ENCODE results near the gene MSI2. TPM values are rescaled to one million over a fixed set of nuclear protein-coding genes. Genes with fewer than 3 reads are reported as not detected.

The MSI2 gene
- total RNA-seq, 1 donor from 2014 or later = 21.1 TPM

DNA sequence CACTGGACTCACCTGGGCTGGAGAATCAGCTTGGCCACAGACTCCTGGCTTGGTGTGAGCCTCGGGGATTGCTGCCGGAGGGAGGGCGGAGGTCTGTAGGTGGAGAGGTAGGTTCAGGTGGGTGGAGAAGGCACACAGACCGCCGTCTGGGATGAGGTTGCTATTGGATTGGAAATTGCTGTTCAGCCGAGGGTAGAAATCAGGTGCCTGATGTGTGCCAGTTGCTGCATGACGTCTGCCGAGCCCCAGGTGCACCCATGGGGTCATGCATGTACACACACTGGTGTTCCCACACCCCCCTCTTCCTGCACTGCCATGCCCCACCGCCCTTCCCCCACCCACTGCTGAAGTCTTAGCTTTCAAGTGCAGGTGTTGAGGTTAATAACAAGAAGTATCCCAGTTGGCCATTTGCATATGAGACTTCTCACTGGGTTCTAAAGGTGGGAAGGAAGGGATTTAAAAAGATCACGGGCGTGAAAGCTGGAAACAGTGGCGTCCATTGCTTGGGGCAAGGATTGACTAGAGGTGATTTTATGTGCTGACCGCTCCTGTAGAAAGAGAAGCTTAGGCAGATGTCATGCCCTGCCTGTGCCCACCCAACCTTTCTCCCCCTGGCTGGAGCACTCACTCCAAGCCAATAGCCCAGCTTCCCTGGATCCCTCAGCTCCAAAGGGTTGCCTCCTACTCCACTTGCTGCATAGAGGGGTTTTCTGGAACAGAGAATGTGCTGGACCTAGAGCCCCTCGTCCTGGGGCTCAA lies 295.2 kb downstream of the MSI2 start:
- no peaks in the 10 kb centered on the region for H3K36me3 ChIP-seq (ENCODE audit: control insufficient read depth, insufficient read depth, low read length)
- H3K4me3 ChIP-seq (ENCODE audit: low read depth, low read length) = no peak overlapping the region
- FAIRE-seq = no peak
- H3K27me3 ChIP-seq (ENCODE audit: control insufficient read depth, insufficient read depth, low read length) = no peaks in the 10 kb centered on the region
- DNase-seq (ENCODE audit: low read depth) = no peak
- no peak for TF ChIP-seq CTCF (IDR thresholded peaks at IDR 0.05; ENCODE audit: insufficient read depth, low read length, severe bottlenecking)

- peak; percentile 10 for TF ChIP-seq CTCF (IDR thresholded peaks at IDR 0.05; ENCODE audit: insufficient read depth, low read length, severe bottlenecking)
- no peaks in the 10 kb centered on the region for H3K36me3 ChIP-seq (ENCODE audit: control insufficient read depth, insufficient read depth, low read length)
- no peak for FAIRE-seq
Observed at GRCh38 chr17:57552114-57552624, 295.8 kb downstream of the MSI2 start.

GRCh38 chr17:57553526-57553925 lies 297.2 kb downstream of the MSI2 start:
- no peak for DNase-seq (ENCODE audit: low read depth)
- Histone ChIP-seq H3K27me3 (ENCODE audit: control insufficient read depth, insufficient read depth, low read length) (no peaks in the 10 kb centered on the region), H3K36me3 (ENCODE audit: control insufficient read depth, insufficient read depth, low read length) (no peaks in the 10 kb centered on the region), H3K4me3 (ENCODE audit: low read depth, low read length) (no peak overlapping the region)
- TF ChIP-seq CTCF (IDR thresholded peaks at IDR 0.05; ENCODE audit: insufficient read depth, low read length, severe bottlenecking) = no peak
- no peak for FAIRE-seq

More at GRCh38 chr17:57552114-57552624, 295.8 kb downstream of the MSI2 start:
- Histone ChIP-seq H3K27me3 (ENCODE audit: control insufficient read depth, insufficient read depth, low read length) (no peaks in the 10 kb centered on the region), H3K4me3 (ENCODE audit: low read depth, low read length) (no peak overlapping the region)
- no peak for DNase-seq (ENCODE audit: low read depth)

DNA sequence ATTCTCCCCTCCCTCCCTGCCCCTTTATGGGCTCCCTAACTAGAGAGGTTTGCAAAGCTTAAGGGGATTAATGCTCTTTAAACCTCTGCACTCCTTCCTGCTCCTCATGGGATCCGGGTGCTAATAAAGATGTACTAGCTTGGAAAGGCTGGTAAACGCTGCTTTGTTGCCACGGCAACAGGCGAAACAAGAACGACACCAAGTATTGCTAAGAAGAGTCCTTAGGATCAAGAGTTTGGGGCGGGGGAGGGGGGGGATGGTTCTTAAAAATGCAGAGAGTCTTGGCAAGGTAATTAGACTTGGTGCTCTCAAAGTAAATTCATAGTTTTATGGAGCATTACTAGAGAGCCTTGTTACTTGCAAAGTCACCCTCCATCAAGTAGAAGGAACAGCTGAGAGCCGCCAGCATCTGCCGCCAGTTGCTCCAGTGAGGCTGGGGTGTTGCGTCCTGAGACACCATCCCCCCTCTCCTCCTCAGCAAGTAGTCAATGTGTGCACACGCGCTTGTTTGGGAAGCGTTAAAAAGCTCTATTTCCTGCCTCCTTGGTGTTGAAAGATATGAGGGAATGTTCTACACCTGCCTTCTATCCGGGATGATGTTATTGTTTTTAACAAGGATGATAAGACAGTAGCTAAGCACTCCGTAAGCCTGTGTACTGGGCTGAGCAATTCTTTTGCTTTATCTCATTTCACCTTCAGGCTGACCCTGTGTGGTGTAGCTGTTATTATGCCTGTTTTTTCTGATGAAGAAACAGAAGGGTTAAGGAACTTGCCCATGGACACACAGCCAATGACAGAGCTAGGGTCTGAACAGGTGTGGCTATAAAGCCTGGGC lies 297.9 kb downstream of the MSI2 start:
- no peak for FAIRE-seq
- TF ChIP-seq CTCF (IDR thresholded peaks at IDR 0.05; ENCODE audit: insufficient read depth, low read length, severe bottlenecking) = no peak

DNA sequence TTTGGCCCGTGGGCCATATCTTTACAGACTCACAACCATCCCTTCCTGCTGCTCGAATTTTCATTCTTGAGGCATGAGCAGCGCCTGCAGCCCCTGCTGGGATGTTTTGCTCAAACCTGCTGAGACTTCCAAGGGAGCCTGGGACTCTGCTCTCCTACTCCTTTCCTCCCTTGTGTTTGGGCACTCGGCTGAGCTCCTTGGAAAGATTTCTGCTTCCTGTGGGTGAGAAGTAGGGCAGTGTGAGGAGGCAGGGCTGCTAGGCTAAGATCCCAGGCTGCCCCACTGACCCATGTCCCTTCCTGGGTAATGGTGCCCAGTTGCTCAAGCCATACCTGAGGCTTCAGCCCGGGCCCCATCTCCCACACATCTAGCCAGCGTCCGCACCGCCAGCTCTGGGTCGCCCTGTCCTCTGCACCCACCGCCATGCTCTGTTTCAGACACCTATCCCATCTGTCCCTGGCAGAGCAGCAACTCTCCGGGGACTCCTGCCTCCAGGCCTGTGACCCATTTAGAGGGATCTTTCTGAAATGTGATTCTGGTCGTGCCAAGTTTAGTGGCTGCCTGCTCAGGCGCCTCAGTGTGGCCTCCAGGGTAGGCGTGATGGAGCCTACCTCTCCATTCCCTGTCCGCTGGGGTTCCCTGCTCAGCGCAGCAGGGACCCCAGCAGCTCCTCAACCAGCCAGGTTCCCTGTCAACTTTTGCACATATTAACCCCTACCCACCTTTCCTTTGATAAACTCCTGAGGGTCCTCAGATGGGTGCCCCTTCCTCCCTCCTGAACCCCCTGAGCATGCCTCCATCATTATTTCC lies 298.7 kb downstream of the MSI2 start:
- Histone ChIP-seq H3K36me3 (ENCODE audit: control insufficient read depth, insufficient read depth, low read length) (no peaks in the 10 kb centered on the region), H3K4me3 (ENCODE audit: low read depth, low read length) (no peak overlapping the region), H3K27me3 (ENCODE audit: control insufficient read depth, insufficient read depth, low read length) (no peaks in the 10 kb centered on the region)
- DNase-seq (ENCODE audit: low read depth) (no peak), FAIRE-seq (no peak)
- no peak for TF ChIP-seq CTCF (IDR thresholded peaks at IDR 0.05; ENCODE audit: insufficient read depth, low read length, severe bottlenecking)

More for the DNA sequence above, 297.9 kb downstream of the MSI2 start:
- H3K4me3 ChIP-seq (ENCODE audit: low read depth, low read length) = no peak overlapping the region
- no peaks in the 10 kb centered on the region for H3K27me3 ChIP-seq (ENCODE audit: control insufficient read depth, insufficient read depth, low read length)
- DNase-seq (ENCODE audit: low read depth) = no peak
- H3K36me3 ChIP-seq (ENCODE audit: control insufficient read depth, insufficient read depth, low read length) = no peaks in the 10 kb centered on the region

All from bronchial epithelial cell (primary cell).